NB4 (cell line): Measurements from ENCODE around the gene FOXA2.
"Not testable (repeated sequence)": the region's sequence is repeated elsewhere in the genome, so short reads cannot be mapped to it uniquely, and the experiment has no call there.

ENCODE experiments used
- DNase-seq: peaks from one replicate; pipeline ENCODE4 v3.0.0; 2010; ENCODE audit warnings: low read depth
- H3K4me3 ChIP-seq: one replicate; pipeline ENCODE4 v1.5.1; 2011; ENCODE audit warnings: mild to moderate bottlenecking, low read depth, low read length, moderate library complexity
- MYC ChIP-seq: IDR thresholded peaks from 2 replicates; pipeline ENCODE4 v1.6.1; 2011; ENCODE audit warnings: low read depth, low read length
- POLR2A ChIP-seq: IDR thresholded peaks from 2 replicates; pipeline ENCODE4 v1.6.1; 2011; ENCODE audit warnings: mild to moderate bottlenecking; ENCODE audit not compliant: insufficient read length; ENCODE audit errors: extremely low read depth
- TF ChIP-seq, protein P1 (sequence below): IDR thresholded peaks from 2 replicates; pipeline ENCODE4 v1.6.1; 2011; ENCODE audit warnings: low read depth, low read length
- TF ChIP-seq, protein P2 (sequence below): IDR thresholded peaks from one replicate; pipeline ENCODE4 v1.5.1; 2012; ENCODE audit warnings: low read depth, low read length

FOXA2 gene

DNA sequence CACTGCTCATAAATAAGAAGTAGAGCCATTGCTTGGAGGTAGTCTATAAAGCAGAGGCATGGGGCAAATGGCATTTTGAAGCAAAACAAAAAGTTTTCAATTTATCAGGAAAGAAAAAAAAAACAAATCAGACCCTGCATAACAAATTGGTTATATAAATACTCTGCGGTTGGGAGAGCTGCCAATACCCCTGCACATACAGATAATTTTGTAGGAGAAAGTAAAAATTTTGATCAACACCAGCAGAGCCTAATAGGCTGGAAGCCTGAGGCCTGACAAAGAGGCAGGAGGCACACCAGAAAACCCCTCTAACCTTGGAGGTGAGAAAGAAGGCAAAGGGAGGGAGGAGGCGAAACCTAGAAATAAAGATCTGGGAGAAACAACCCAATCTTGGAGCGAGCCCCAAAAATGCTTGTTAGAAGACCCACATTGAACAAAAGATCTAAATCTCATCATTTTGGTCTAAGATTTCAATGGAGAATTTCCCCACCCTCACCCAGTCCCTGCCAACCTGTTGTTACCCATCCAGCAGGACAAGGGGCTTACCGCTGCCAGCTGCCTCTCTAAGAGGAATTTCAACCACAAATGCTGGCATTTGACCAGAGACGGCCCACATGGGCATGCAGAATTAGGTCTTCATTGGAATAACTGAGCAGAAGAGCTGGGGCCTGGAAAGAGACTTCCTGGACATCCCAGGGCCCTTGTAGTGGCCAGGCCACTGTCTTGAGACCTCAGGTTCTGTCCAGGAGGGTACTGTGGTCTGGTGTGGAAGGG lies 28.4 kb downstream of the FOXA2 start:
- DNase-seq, result no peak
- H3K4me3 ChIP-seq, result no peak overlapping the region
- TF ChIP-seq, protein P1, sequence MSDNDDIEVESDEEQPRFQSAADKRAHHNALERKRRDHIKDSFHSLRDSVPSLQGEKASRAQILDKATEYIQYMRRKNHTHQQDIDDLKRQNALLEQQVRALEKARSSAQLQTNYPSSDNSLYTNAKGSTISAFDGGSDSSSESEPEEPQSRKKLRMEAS, result no peak
- TF ChIP-seq POLR2A, result no peak
- TF ChIP-seq, protein P2, sequence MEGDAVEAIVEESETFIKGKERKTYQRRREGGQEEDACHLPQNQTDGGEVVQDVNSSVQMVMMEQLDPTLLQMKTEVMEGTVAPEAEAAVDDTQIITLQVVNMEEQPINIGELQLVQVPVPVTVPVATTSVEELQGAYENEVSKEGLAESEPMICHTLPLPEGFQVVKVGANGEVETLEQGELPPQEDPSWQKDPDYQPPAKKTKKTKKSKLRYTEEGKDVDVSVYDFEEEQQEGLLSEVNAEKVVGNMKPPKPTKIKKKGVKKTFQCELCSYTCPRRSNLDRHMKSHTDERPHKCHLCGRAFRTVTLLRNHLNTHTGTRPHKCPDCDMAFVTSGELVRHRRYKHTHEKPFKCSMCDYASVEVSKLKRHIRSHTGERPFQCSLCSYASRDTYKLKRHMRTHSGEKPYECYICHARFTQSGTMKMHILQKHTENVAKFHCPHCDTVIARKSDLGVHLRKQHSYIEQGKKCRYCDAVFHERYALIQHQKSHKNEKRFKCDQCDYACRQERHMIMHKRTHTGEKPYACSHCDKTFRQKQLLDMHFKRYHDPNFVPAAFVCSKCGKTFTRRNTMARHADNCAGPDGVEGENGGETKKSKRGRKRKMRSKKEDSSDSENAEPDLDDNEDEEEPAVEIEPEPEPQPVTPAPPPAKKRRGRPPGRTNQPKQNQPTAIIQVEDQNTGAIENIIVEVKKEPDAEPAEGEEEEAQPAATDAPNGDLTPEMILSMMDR, result no peak
- TF ChIP-seq MYC, result no peak

DNA sequence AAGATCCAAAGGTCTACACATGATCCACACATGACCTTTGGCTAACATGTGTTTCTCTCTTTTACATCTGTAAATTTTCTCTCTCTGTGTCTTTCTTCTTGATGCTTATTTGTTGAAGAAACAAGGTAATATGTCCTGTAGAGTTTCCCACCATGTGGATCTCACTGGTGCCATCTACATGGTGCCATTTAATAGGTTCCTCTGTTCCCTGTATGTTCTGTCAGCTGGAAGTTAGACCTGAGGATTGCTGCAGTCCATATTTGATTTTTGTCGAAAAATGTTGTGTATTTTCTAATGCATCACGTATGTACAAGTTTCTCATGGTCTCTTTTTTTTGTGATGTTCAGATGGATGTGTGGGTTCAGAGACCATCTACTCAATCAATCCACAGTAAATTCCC lies 30.0 kb downstream of the FOXA2 start:
- H3K4me3 ChIP-seq, result no peak overlapping the region
- no peak for DNase-seq
- TF ChIP-seq, protein P1, result no peak
- TF ChIP-seq POLR2A (no peak), MYC (no peak)
- TF ChIP-seq, protein P2, result no peak

DNA sequence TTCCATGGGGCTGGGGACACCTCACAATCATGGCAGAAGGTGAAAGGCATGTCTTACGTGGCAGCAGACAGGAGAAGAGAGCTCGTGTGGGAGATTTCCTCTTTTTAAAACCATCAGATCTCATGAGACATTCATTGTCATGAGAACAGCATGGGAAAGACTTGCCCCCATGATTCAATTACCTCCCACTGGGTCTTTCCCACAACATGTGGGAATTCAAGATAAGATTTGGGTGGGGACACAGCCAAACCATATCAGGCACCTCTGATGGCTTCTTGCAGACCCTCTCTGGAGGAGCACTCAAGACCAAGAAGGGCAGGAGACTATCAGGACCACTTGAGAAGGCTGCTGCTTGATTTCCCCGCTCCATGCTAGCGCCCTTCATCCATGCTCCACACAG lies 33.9 kb downstream of the FOXA2 start:
- not testable (repeated sequence) for DNase-seq, H3K4me3 ChIP-seq

DNA sequence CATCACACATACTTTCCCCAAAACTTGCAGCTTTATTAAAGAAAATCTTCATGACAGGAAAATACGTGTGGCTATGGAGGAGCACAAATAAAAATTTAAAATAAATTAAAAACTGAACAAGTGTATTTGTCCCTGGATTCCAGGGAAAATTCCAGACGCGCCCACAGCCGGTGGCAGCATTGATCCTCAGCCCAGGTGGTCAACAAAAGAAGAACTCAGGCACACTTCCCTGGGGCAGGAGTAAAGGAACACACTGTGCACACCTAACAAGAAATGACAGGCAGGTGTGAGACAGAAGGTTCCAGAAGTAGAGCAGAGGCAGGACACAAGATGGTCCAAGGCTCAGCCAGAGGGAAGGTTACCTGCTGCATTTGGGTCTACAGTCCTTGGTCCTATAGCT lies 36.3 kb downstream of the FOXA2 start:
- no peak overlapping the region for H3K4me3 ChIP-seq
- TF ChIP-seq MYC (no peak), POLR2A (no peak)
- TF ChIP-seq, protein P1, result no peak
- TF ChIP-seq, protein P2, result no peak
- DNase-seq, result no peak

DNA sequence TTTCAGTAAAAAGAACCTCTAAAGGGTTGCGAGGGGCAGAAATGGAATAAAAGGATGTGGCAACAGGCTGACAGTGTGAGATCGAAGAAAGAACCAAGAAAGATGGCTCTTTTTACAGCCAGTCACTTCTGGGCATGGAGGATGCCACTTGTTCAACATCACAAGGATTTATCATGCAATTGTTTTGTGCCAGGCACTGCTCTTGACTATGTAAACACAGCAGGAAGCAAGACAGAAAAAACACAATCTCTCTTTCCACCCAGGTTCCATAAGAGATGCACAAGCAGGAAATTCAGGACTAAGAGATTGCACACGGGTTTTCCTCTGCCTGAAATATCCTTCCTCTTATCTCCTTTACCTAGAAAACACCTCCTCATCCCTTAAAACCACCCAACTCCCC lies 38.0 kb downstream of the FOXA2 start:
- no peak for TF ChIP-seq POLR2A
- TF ChIP-seq, protein P1, result no peak
- TF ChIP-seq MYC, result no peak
- TF ChIP-seq, protein P2, result no peak
- DNase-seq, result no peak
- H3K4me3 ChIP-seq, result no peak overlapping the region

DNA sequence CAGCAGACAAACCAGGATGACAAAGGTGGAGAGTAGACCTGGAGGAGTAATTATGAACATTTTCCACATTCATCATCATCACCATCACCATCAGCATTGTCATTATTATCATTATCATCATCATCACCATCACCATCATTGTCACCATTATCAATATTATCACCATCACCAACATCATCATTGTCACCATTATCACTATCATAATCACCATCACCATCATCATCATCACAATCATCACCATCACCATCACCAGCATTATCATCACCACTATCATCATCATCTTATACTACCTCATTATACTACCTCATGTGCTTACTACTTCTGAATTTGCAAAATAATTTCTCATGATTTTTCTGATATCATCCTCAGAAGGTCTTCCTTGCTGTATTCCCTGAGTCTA lies 39.3 kb downstream of the FOXA2 start:
- TF ChIP-seq MYC, result no peak
- TF ChIP-seq POLR2A, result no peak
- TF ChIP-seq, protein P2, result no peak
- TF ChIP-seq, protein P1, result no peak
- no peak overlapping the region for H3K4me3 ChIP-seq
- DNase-seq, result no peak
